Vagina (tissue), 2 donors: ENCODE data around the gene SPOCD1. TPM values are rescaled to one million over a fixed set of nuclear protein-coding genes. Genes with fewer than 3 reads are reported as not detected.

Source experiments
- DNase-seq, 2 donors: peaks; one replicate each; pipeline ENCODE4 v3.0.0-alpha.2; 2017; ENCODE audit errors: extremely low spot score in 2 of 2
- H3K27ac ChIP-seq: fragments of 200-600 bp; sonication (generic); one replicate; pipeline ENCODE4 v1.5.1; 2019
- H3K27me3 ChIP-seq: fragments of 200-600 bp; sonication (generic); one replicate; pipeline ENCODE4 v1.5.1; 2019
- H3K36me3 ChIP-seq, 2 donors: fragments of 200-600 bp; sonication (generic); one replicate each; pipeline ENCODE4 v1.5.1; 2017 to 2019
- H3K4me1 ChIP-seq: fragments of 200-600 bp; sonication (generic); one replicate; pipeline ENCODE4 v1.5.1; 2019
- H3K4me3 ChIP-seq, 2 donors: fragments of 200-600 bp; sonication (generic); 1 replicate in 1 of 2; 2 replicates in 1 of 2; pipeline ENCODE4 v1.5.1; 2016 to 2019
- H3K9me3 ChIP-seq: fragments of 200-600 bp; sonication (generic); one replicate; pipeline ENCODE4 v1.5.1; 2019
- CTCF ChIP-seq, 3 experiments: fragments of 450-650 bp in 2 of 3; fragments of 200-600 bp in 1 of 3; sonication (generic) in 1 of 3; IDR thresholded peaks; one replicate each; pipeline ENCODE4 v1.5.1; 2017 to 2019; ENCODE audit warnings: antibody characterized with exemption in 3 of 3, mild to moderate bottlenecking in 2 of 3, moderate library complexity in 2 of 3
- POLR2A ChIP-seq, 2 donors: fragments of 450-650 bp; IDR thresholded peaks; one replicate each; pipeline ENCODE4 v1.6.1; 2017; ENCODE audit warnings: antibody characterized with exemption in 2 of 2, mild to moderate bottlenecking in 2 of 2, moderate library complexity in 2 of 2
- POLR2AphosphoS5 ChIP-seq, 2 donors: sonication (generic); formaldehyde crosslinking; IDR thresholded peaks; one replicate each; pipeline ENCODE4 v1.9.0; 2017; ENCODE audit warnings: antibody characterized with exemption in 2 of 2, mild to moderate bottlenecking in 2 of 2, low read depth in 1 of 2; ENCODE audit not compliant: insufficient read depth in 1 of 2
- intact Hi-C: fragments of 100-400 bp; cut with DNase I; formaldehyde crosslinking; loops from one replicate; pipeline ENCODE4 v1.15.1; 2023
- total RNA-seq: library from RNA; depleted of rRNA; stranded (reverse); fragments of >200 nt; gene quantifications from one replicate; pipeline ENCODE4 v1.2.3, GENCODE V29; 2016

Gene SPOCD1
- total RNA-seq, 1 donor from 2014 or later = 4.2 TPM

- TF ChIP-seq POLR2A (IDR thresholded peaks at IDR 0.05) (no peak), CTCF (IDR thresholded peaks at IDR 0.05) (no peak), POLR2AphosphoS5 (IDR thresholded peaks at IDR 0.05; ENCODE audit: insufficient read depth in 1 of 2, low read depth in 1 of 2) (no peak)
- no peak for DNase-seq
Measured at GRCh38 chr1:31782421-31783410, 33.1 kb downstream of the SPOCD1 start.

GRCh38 chr1:31781756-31782371 lies 34.0 kb downstream of the SPOCD1 start:
- no peaks in the 10 kb centered on the region for H3K36me3 ChIP-seq
- no peaks in the 10 kb centered on the region for H3K4me1 ChIP-seq
- no peaks in the 10 kb centered on the region for H3K27me3 ChIP-seq
- intact Hi-C loops = loop anchor here (10.0 kb wide), 1 partner anchor 283 kb away; no protein-coding TSS in a partner anchor
- no peaks in the 10 kb centered on the region for H3K9me3 ChIP-seq
- no peak for TF ChIP-seq CTCF (IDR thresholded peaks at IDR 0.05)
- TF ChIP-seq POLR2AphosphoS5 (IDR thresholded peaks at IDR 0.05; ENCODE audit: insufficient read depth in 1 of 2, low read depth in 1 of 2) = no peak
- TF ChIP-seq POLR2A (IDR thresholded peaks at IDR 0.05) = no peak
- DNase-seq = no peak
- no peak overlapping the region for H3K27ac ChIP-seq
- no peak overlapping the region for H3K4me3 ChIP-seq

More at GRCh38 chr1:31782421-31783410, 33.1 kb downstream of the SPOCD1 start:
- Histone ChIP-seq H3K4me3 (no peak overlapping the region), H3K27me3 (no peaks in the 10 kb centered on the region), H3K36me3 (no peaks in the 10 kb centered on the region), H3K27ac (no peak overlapping the region), H3K4me1 (no peaks in the 10 kb centered on the region), H3K9me3 (no peaks in the 10 kb centered on the region)
- intact Hi-C loops = loop anchor here (10.0 kb wide), 1 partner anchor 282 kb away; no protein-coding TSS in a partner anchor

- Histone ChIP-seq H3K4me1 (no peaks in the 10 kb centered on the region), H3K27ac (no peak overlapping the region), H3K36me3 (no peaks in the 10 kb centered on the region), H3K27me3 (no peaks in the 10 kb centered on the region), H3K9me3 (no peaks in the 10 kb centered on the region), H3K4me3 (no peak overlapping the region)
- no peak for TF ChIP-seq CTCF (IDR thresholded peaks at IDR 0.05)
- TF ChIP-seq POLR2A (IDR thresholded peaks at IDR 0.05) = no peak
- no peak for TF ChIP-seq POLR2AphosphoS5 (IDR thresholded peaks at IDR 0.05; ENCODE audit: insufficient read depth in 1 of 2, low read depth in 1 of 2)
- DNase-seq = no peak
- intact Hi-C loops = loop anchor here (10.0 kb wide), 1 partner anchor 284 kb away; no protein-coding TSS in a partner anchor
Measured at GRCh38 chr1:31781138-31781755, 34.6 kb downstream of the SPOCD1 start.

- Histone ChIP-seq H3K27me3 (no peaks in the 10 kb centered on the region), H3K4me3 (no peak overlapping the region), H3K36me3 (no peaks in the 10 kb centered on the region), H3K27ac (no peak overlapping the region), H3K9me3 (no peaks in the 10 kb centered on the region), H3K4me1 (no peaks in the 10 kb centered on the region)
- intact Hi-C loops = loop anchor here (10.0 kb wide), 1 partner anchor 284 kb away; no protein-coding TSS in a partner anchor
- TF ChIP-seq CTCF (IDR thresholded peaks at IDR 0.05) (no peak), POLR2A (IDR thresholded peaks at IDR 0.05) (no peak), POLR2AphosphoS5 (IDR thresholded peaks at IDR 0.05; ENCODE audit: insufficient read depth in 1 of 2, low read depth in 1 of 2) (no peak)
- DNase-seq = no peak
Measured at GRCh38 chr1:31780632-31781031, 35.2 kb downstream of the SPOCD1 start.
